Forelimb muscle (tissue), 1 donor: ENCODE data around the gene BHMT2. TPM values are rescaled to one million over a fixed set of nuclear protein-coding genes. Genes with fewer than 3 reads are reported as not detected.

ENCODE experiments used
- DNase-seq: peaks from one replicate; pipeline ENCODE4 v3.0.0-alpha.2; 2013; ENCODE audit warnings: low read depth
- polyA plus RNA-seq: library from polyadenylated mRNA; unstranded; fragments of 120-200 nt; gene quantifications from one replicate; pipeline ENCODE4 v1.2.1, GENCODE V29; 2013; ENCODE audit not compliant: insufficient read length

The BHMT2 gene
- polyA plus RNA-seq, 1 donor = 3.0 TPM

DNA sequence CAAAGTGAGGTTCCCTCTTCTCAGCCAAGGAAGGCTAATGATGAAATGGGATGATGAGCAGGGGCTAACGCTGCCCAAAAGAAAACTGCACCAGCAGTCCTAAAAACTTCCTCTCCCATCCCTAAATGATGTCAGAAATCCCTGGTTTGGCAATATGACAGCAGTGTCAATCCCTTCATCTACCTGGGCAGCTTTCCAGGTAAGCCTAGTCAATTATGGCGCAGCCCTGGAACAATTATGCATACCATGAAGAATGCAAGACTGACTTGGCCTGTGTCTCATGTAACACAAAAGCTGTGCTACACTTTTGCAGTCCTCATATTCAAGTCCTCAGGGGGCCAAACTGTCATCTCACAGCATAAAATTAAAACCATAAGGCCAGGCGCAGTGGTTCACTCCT lies 7.1 kb upstream of the BHMT2 start:
- no peak for DNase-seq

- DNase-seq = no peak
These were observed 742 bp downstream of the BHMT2 start for GRCh38 chr5:79070350-79070667.

- no peak for DNase-seq
These were observed 5.1 kb downstream of the BHMT2 start for GRCh38 chr5:79074641-79075040.

GRCh38 chr5:79075646-79076426 lies 6.3 kb downstream of the BHMT2 start:
- no peak for DNase-seq

DNA sequence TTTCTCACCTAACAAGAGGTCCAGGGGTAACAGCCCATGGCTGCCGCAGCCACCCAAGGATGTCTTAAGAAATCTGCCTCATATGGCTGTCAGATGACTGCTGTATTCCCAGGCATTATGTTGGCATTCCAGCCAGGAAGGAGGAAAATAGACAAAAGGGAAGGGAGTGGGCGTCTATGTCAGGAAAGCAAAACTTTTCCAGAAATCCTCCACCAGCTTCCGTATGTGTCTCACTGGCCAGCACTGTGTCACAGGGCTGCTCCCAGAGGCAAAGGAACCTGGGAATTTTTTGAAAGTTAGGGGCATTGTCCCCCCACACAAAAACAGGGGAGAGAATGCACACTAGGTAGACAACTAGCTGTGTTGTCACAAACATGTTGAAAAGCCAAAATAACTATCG lies 7.3 kb downstream of the BHMT2 start:
- DNase-seq = no peak

- DNase-seq = no peak
These were observed 8.3 kb downstream of the BHMT2 start for GRCh38 chr5:79077680-79078365.

- DNase-seq = no peak
These were observed 11.2 kb downstream of the BHMT2 start for GRCh38 chr5:79080804-79081203.

DNA sequence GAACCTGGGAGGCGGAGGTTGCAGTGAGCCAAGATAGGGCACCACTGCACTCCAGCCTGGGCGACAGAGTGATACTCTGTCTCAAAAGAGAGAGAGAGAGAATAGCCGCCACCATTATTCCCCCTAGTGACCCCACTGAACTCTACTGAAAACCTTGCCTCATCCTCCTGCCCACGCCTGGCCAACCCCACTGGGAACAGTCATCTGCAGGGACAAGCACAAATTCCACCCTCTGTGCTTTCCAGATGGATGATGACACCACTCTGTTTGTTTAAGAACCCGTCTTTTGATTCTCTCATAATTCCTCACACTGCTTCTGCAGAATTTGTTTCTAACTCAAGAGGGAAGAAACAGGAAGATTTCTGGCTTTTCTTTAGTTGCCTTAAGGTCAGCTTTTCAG lies 12.2 kb downstream of the BHMT2 start:
- no peak for DNase-seq

GRCh38 chr5:79086116-79086515 lies 16.5 kb downstream of the BHMT2 start:
- no peak for DNase-seq

DNA sequence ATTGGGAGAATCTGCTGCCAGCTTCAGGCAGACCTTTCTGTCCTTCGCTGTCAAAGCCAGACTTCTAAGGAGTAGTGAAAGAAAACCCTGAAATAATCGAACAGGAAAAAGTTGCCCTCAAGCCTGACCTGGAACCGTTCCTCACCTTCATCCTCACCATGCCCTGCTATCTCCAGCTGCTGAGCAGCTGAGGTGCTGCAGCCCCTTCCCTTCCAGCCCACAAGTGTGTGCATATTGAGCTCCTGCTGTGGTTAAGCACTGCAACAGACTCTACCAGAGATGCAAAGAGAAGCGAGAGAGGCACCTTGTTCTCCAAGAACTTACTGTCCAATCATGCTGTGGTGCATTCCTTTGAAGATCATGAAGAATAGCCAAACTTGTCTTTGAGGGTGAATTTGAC lies 18.9 kb downstream of the BHMT2 start:
- DNase-seq = no peak

DNA sequence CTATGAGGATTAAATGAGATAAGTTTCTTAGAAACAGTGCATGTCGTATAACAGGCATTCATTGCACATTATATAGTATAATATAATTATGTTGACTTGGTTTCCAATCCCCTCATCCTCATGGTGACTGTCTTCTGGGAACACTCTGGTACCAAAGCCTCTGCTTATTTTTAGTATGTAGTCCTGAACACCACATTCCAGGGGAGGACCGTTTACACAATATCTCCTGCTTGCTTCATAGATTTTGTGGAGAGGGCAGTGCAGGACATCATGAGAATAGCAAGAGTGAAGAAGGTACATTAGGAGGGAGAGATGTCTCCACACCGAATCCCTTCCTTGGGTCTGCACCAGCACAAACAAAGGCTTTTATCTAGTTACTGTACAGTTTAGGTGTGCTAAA lies 21.5 kb downstream of the BHMT2 start:
- DNase-seq = no peak

- DNase-seq = no peak
These were observed 24.2 kb downstream of the BHMT2 start for GRCh38 chr5:79093762-79094161.

- DNase-seq = no peak
These were observed 36.3 kb downstream of the BHMT2 start for GRCh38 chr5:79105868-79106267.

DNA sequence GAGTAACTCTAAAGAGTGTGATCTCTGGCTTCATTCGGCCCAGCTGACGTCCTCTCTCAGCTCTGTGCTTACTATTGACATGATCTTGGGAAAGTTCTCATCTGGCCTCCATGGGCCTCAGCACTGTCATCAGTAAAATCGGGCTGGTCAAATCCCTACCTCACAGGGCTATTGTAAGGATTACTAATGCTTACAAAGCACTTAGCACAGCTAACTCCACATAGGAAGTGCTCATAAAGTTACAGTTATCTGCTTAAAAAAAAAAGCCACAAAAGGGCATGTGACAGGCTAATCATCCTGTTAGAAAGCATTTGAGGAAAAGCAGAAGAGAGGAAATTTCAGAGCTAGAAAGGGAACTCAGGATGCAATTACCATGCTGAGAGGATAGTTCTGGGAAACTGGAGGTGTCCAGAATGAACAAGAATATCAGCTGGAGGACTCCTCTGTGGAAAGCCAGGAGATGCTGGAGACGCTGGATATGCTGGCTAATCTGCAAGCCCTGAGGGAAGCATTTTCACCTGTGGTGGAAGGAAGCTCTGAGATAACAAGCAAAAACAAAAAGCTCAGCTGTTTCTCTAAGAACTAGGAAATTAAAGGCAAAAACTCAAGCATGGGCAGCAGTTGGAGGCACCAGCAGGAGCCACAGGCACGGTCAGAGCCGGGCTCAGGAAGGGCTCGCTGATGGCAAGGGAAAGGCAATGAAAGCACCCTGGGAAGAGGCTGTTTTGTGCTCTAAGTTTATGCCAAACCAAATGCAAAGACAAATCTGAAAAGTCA lies 37.6 kb downstream of the BHMT2 start:
- DNase-seq = no peak

- DNase-seq = no peak
These were observed 38.5 kb downstream of the BHMT2 start for GRCh38 chr5:79108086-79108485.

DNA sequence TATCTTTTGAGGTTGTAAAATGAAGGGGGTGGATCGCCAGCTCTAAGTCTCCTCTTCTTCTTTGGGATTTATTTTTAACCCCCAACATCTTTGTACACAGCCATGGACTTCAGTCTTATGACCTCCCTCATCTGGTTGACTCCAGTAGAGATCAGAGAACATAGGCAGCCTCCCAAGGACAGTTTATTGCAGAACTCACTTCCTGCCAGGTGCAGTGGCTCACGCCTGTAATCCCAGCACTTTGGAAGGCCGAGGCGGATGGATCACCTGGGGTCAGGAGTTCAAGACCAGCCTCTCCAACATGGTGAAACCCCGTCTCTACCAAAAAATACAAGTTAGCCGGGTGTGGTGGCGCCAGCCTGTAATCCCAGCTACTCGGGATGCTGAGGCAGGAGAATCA lies 39.2 kb downstream of the BHMT2 start:
- DNase-seq = no peak

DNA sequence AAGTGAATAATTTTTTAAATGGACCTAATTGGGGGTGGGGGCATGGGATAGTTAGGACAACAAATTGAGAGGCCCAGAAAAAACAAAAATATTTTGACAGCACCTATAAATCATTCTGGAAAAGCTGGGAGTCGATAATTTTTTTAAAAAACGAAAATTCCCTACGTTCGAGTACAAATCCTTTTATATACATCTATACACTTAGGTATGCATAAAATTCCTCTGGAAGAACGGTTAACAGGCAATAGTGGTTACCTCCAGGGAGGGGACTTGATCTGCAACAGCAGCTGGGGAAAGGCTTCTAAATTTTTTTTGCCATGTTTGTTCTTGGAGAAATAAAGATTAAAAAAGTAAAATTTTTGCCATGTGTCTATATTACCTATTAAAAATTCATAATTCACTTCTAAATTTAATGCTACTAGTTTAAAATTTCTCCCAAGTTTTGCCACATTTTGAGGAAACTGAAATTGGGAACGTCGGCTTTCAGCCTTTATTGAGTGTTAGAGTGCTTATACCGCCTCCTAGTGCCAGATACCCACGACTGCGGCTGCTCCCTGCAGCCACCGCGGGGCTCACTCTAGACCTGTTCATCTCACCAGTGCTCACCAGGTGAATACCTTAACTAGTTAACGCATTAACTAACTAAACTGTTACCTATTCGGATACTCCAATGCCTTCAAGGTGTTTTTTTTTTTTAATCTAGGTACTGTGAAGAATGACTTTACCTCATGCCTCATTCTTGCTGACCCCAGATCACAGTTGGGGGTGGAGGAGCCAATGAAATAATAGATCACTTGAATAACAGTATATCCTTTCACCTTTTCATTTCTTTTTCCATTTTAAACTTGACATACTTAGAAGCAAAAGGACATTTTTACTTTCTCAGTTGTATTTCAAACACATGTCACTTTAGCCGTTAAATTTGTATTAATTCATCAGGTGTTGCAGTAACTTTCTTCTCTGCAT lies 40.2 kb downstream of the BHMT2 start:
- no peak for DNase-seq

GRCh38 chr5:79111387-79111959 lies 41.9 kb downstream of the BHMT2 start, which contains the start of gene BHMT:
Gene BHMT (plus strand): TSS chr5:79111809. CDS start chr5:79111886, 77 bp downstream.
- no peak for DNase-seq

GRCh38 chr5:79111960-79112702 lies 42.6 kb downstream of the BHMT2 start:
- DNase-seq = no peak

GRCh38 chr5:79112703-79113058 lies 43.1 kb downstream of the BHMT2 start:
- DNase-seq = no peak

- no peak for DNase-seq
These were observed 49.9 kb downstream of the BHMT2 start for GRCh38 chr5:79119486-79119885.
